Activated CD8-positive, alpha-beta memory T cell treated with anti-CD3 and anti-CD28 coated beads, Interleukin-2, amount 50 U/mL, for 1 hour (primary cell): ENCODE measurements around the gene RUBCN.
"Not testable (repeated sequence)": the region's sequence is repeated elsewhere in the genome, so short reads cannot be mapped to it uniquely, and the experiment has no call there.

Experiments
- DNase-seq: peaks from one replicate; pipeline ENCODE4 v3.0.0-alpha.2; 2020; ENCODE audit errors: extremely low read depth

RUBCN gene

GRCh38 chr3:197658706-197659105 lies 78.0 kb downstream of the RUBCN start:
- DNase-seq: not testable (repeated sequence)

- not testable (repeated sequence) for DNase-seq
Observed at GRCh38 chr3:197657541-197658292, 79.0 kb downstream of the RUBCN start.

- not testable (repeated sequence) for DNase-seq
Observed at GRCh38 chr3:197656960-197657359, 79.7 kb downstream of the RUBCN start.

GRCh38 chr3:197656129-197656528 lies 80.6 kb downstream of the RUBCN start:
- DNase-seq: not testable (repeated sequence)

GRCh38 chr3:197654998-197655330 lies 81.7 kb downstream of the RUBCN start:
- DNase-seq: not testable (repeated sequence)

- DNase-seq: not testable (repeated sequence)
Observed at GRCh38 chr3:197654090-197654997, 82.4 kb downstream of the RUBCN start.

GRCh38 chr3:197652860-197653259 lies 83.8 kb downstream of the RUBCN start:
- DNase-seq: not testable (repeated sequence)

- not testable (repeated sequence) for DNase-seq
Observed at GRCh38 chr3:197647649-197648048, 89.1 kb downstream of the RUBCN start.

GRCh38 chr3:197647191-197647590 lies 89.5 kb downstream of the RUBCN start:
- DNase-seq: not testable (repeated sequence)

- DNase-seq: not testable (repeated sequence)
Observed at GRCh38 chr3:197646294-197646693, 90.4 kb downstream of the RUBCN start.

GRCh38 chr3:197637556-197637955 lies 99.1 kb downstream of the RUBCN start:
- DNase-seq: not testable (repeated sequence)

- not testable (repeated sequence) for DNase-seq
Observed at GRCh38 chr3:197631989-197632388, 104.7 kb downstream of the RUBCN start.

GRCh38 chr3:197630766-197631165 lies 105.9 kb downstream of the RUBCN start:
- not testable (repeated sequence) for DNase-seq

GRCh38 chr3:197629286-197629685 lies 107.4 kb downstream of the RUBCN start:
- DNase-seq: not testable (repeated sequence)

GRCh38 chr3:197627772-197628523 lies 108.8 kb downstream of the RUBCN start:
- peak; percentile 72 for DNase-seq

GRCh38 chr3:197627158-197627771 lies 109.4 kb downstream of the RUBCN start:
- not testable (repeated sequence) for DNase-seq

- DNase-seq: not testable (repeated sequence)
Observed at GRCh38 chr3:197626404-197627157, 110.1 kb downstream of the RUBCN start.

GRCh38 chr3:197621478-197621877 lies 115.2 kb downstream of the RUBCN start:
- DNase-seq: not testable (repeated sequence)
